ENCODE measurements around the gene IARS2. TPM values are rescaled to one million over a fixed set of nuclear protein-coding genes. Genes with fewer than 3 reads are reported as not detected.

The IARS2 gene
- total RNA-seq, 1 experiment from 2014 or later = 106 TPM

- no peak for TF ChIP-seq ZBTB33 (IDR thresholded peaks at IDR 0.05; ENCODE audit: extremely low read depth, insufficient replicate concordance, low read length)
- no peak for TF ChIP-seq FOSL1 (IDR thresholded peaks at IDR 0.05; ENCODE audit: low read depth)
- TF ChIP-seq MAX (IDR thresholded peaks at IDR 0.05) = no peak
Observed at GRCh38 chr1:220156620-220157146, 62.8 kb downstream of the IARS2 start (continued).

GRCh38 chr1:220157738-220158137, 63.8 kb downstream of the IARS2 start:
- Histone ChIP-seq H3K9me2 (ENCODE audit: insufficient read depth) (no peaks in the 10 kb centered on the region), H3K4me2 (ENCODE audit: low read length) (no peak overlapping the region), H3K4me1 (ENCODE audit: control insufficient read depth in 1 of 2, insufficient read depth in 2 of 2, low read length in 2 of 2) (no peaks in the 10 kb centered on the region), H3K9ac (ENCODE audit: low read length) (no peak overlapping the region), H3K27me3 (ENCODE audit: insufficient read depth, low read length) (no peaks in the 10 kb centered on the region), H2AFZ (ENCODE audit: low read depth, low read length, poor library complexity, severe bottlenecking) (no peak overlapping the region), H3K9me3 (ENCODE audit: control insufficient read depth in 1 of 2, insufficient read depth in 1 of 2, low read depth in 1 of 2, low read length in 2 of 2) (no peaks in the 10 kb centered on the region), H3K79me2 (ENCODE audit: insufficient read depth, low read length) (no peaks in the 10 kb centered on the region), H4K20me1 (ENCODE audit: insufficient read depth) (no peaks in the 10 kb centered on the region), H3K4me3 (replicated peaks in 1 of 2; ENCODE audit: low read depth in 1 of 2, low read length in 2 of 2) (no peak overlapping the region), H3K27ac (ENCODE audit: low read depth, low read length) (no peak overlapping the region), H3K36me3 (ENCODE audit: control insufficient read depth in 1 of 2, insufficient read depth in 2 of 2, low read length in 2 of 2) (peaks cover 8 to 16% of the 10 kb centered on the region in 2 experiments)
- BruUV-seq (replicated peaks) = no TSS peak
- CTCF ChIA-PET = no interaction called here
- DNase-seq (ENCODE audit: low read depth, low spot score) (no peak), ATAC-seq (no peak)
- POLR2A ChIA-PET = no interaction called here
- RAD21 ChIA-PET (ENCODE audit: low non-redundant PET in 1 of 2, low total read pairs in 2 of 2, uncharacterized antibody in 2 of 2, unreplicated experiment in 2 of 2) = no interaction called here
- intact Hi-C loops (cut with micrococcal nuclease) = no loop called here
- TF ChIP-seq REST (IDR thresholded peaks at IDR 0.05; ENCODE audit: low read depth) (no peak), CBX3 (IDR thresholded peaks at IDR 0.05; ENCODE audit: low read depth) (no peak), ELF1 (IDR thresholded peaks at IDR 0.05; ENCODE audit: borderline replicate concordance, low read depth) (no peak), ZBTB33 (IDR thresholded peaks at IDR 0.05; ENCODE audit: extremely low read depth, insufficient replicate concordance, low read length) (no peak), ZFX (IDR thresholded peaks at IDR 0.05) (no peak), EZH2 (IDR thresholded peaks at IDR 0.05) (no peak), SP1 (IDR thresholded peaks at IDR 0.05; ENCODE audit: low read depth) (no peak), CTCF (IDR thresholded peaks at IDR 0.05 in 2 of 3, conservative IDR thresholded peaks at IDR 0.05 in 1 of 3; ENCODE audit: borderline replicate concordance in 1 of 3, insufficient read depth in 1 of 3, low read depth in 2 of 3, low read length in 2 of 3) (no peak), YY1 (IDR thresholded peaks at IDR 0.05; ENCODE audit: extremely low read depth, insufficient replicate concordance, low read depth, low read length) (no peak), ATF3 (IDR thresholded peaks at IDR 0.05) (no peak), CEBPB (IDR thresholded peaks at IDR 0.05; ENCODE audit: low read depth) (no peak), EZH2phosphoT487 (IDR thresholded peaks at IDR 0.05; ENCODE audit: borderline replicate concordance) (no peak), SIN3A (IDR thresholded peaks at IDR 0.05; ENCODE audit: low read depth) (no peak)
